H1 (cell line): ENCODE data around the gene HS3ST6. TPM values are rescaled to one million over a fixed set of nuclear protein-coding genes. Genes with fewer than 3 reads are reported as not detected.
A peak's percentile ranks its signal among the peaks of the same experiment; 100 is the strongest.

Experiments used
- CTCF ChIA-PET: fragments of 300-600 bp; sonication (Branson Sonifier 250); formaldehyde crosslinking; loops from one replicate; lab custom pipeline; 2021; ENCODE audit not compliant: partially characterized antibody; lab: Charles Lee
- POLR2A ChIA-PET: fragments of 300-600 bp; sonication (Branson Sonifier 250); formaldehyde crosslinking; loops from one replicate; lab custom pipeline; 2021; ENCODE audit warnings: inconsistent platforms; ENCODE audit not compliant: partially characterized antibody; lab: Charles Lee
- DNase-seq, 2 experiments: peaks; one replicate each; pipeline versions ENCODE4 v3.0.0 to v3.0.0-alpha.2; 2010 to 2022; ENCODE audit warnings: low spot score in 2 of 2, low read depth in 1 of 2, mixed read lengths in 1 of 2
- FAIRE-seq: peaks from 2 replicates; lab custom pipeline; 2011; peaks lifted over from hg19 to GRCh38; lab: Jason Lieb, UNC
- H2AFZ ChIP-seq: 2 replicates; pipeline ENCODE4 v1.8.1; 2012; ENCODE audit warnings: low read length, inconsistent platforms
- H2AK5ac ChIP-seq: 2 replicates; pipeline ENCODE4 v1.6.1; 2013; ENCODE audit warnings: low read depth, low read length
- H2BK120ac ChIP-seq: replicated peaks from 2 replicates; pipeline ENCODE3; 2013; ENCODE audit warnings: low read depth, low read length, inconsistent platforms
- H2BK12ac ChIP-seq: 2 replicates; pipeline ENCODE4 v1.6.1; 2013; ENCODE audit warnings: low read depth, low read length
- H2BK15ac ChIP-seq: 2 replicates; pipeline ENCODE4 v1.6.1; 2013; ENCODE audit warnings: low read length
- H2BK20ac ChIP-seq: 2 replicates; pipeline ENCODE4 v1.6.1; 2013; ENCODE audit warnings: low read length
- H2BK5ac ChIP-seq: 2 replicates; pipeline ENCODE4 v1.6.1; 2013; ENCODE audit warnings: low read depth, low read length
- H3K14ac ChIP-seq: 2 replicates; pipeline ENCODE4 v1.6.1; 2013; ENCODE audit warnings: inconsistent platforms; ENCODE audit not compliant: insufficient read length
- H3K18ac ChIP-seq: 2 replicates; pipeline ENCODE4 v1.6.1; 2013; ENCODE audit warnings: low read length; ENCODE audit errors: extremely low read depth
- H3K23ac ChIP-seq: 2 replicates; pipeline ENCODE4 v1.6.1; 2013; ENCODE audit warnings: inconsistent platforms; ENCODE audit not compliant: insufficient read length
- H3K23me2 ChIP-seq: 2 replicates; pipeline ENCODE4 v1.6.1; 2013; ENCODE audit warnings: low read depth, low read length
- H3K27ac ChIP-seq: 2 replicates; pipeline ENCODE4 v1.6.1; 2011; ENCODE audit warnings: low read depth, low read length, inconsistent platforms
- H3K27me3 ChIP-seq, 4 experiments: replicated peaks in 1 of 4; 1 replicate in 1 of 4; 2 replicates in 3 of 4; pipeline versions ENCODE4 v1.6.1 to v1.8.1; 2011 to 2013; ENCODE audit warnings: low read length in 3 of 4, mild to moderate bottlenecking in 3 of 4, inconsistent platforms in 2 of 4, mixed read lengths in 2 of 4, moderate library complexity in 1 of 4; ENCODE audit not compliant: control insufficient read depth in 3 of 4, insufficient read depth in 3 of 4; ENCODE audit errors: extremely low read depth in 1 of 4
- H3K36me3 ChIP-seq, 4 experiments: 2 replicates each; pipeline versions ENCODE4 v1.6.1 to v1.8.1; 2011 to 2013; ENCODE audit warnings: mild to moderate bottlenecking in 4 of 4, low read length in 3 of 4, moderate library complexity in 2 of 4, control low read depth in 1 of 4, inconsistent platforms in 1 of 4; ENCODE audit not compliant: insufficient read depth in 4 of 4, control insufficient read depth in 2 of 4
- H3K4ac ChIP-seq: replicated peaks from 2 replicates; pipeline ENCODE3; 2013; ENCODE audit warnings: low read length, low read depth, mixed read lengths, inconsistent platforms; ENCODE audit not compliant: insufficient read length
- H3K4me1 ChIP-seq, 4 experiments: replicated peaks in 1 of 4; 1 replicate in 1 of 4; 2 replicates in 3 of 4; pipeline versions ENCODE4 v1.6.1 to v1.8.1; 2011 to 2013; ENCODE audit warnings: low read length in 3 of 4, inconsistent platforms in 2 of 4, mixed read lengths in 1 of 4; ENCODE audit not compliant: insufficient read depth in 4 of 4, control insufficient read depth in 3 of 4
- H3K4me2 ChIP-seq, 2 experiments: 2 replicates each; pipeline versions ENCODE4 v1.6.1 to v1.8.1; 2011 to 2013; ENCODE audit warnings: low read depth in 2 of 2, low read length in 2 of 2, control low read depth in 1 of 2, inconsistent platforms in 1 of 2, mild to moderate bottlenecking in 1 of 2; ENCODE audit not compliant: insufficient read depth in 1 of 2
- H3K4me3 ChIP-seq, 4 experiments: fragments of 200-600, 300-600 bp in 1 of 4; sonication (generic), shearing (Covaris generic), sonication (Bioruptor Twin) in 1 of 4; 2 replicates each; pipeline versions ENCODE4 v1.5.1 to v1.8.1; 2011 to 2016; ENCODE audit warnings: low read length in 4 of 4, low read depth in 3 of 4, control low read depth in 2 of 4, inconsistent platforms in 2 of 4, mild to moderate bottlenecking in 2 of 4, mixed read lengths in 1 of 4, moderate library complexity in 1 of 4; ENCODE audit not compliant: insufficient read depth in 2 of 4; ENCODE audit errors: extremely low read depth in 1 of 4
- H3K56ac ChIP-seq: replicated peaks from 2 replicates; pipeline ENCODE3; 2013; ENCODE audit warnings: low read depth, mild to moderate bottlenecking, mixed read lengths, low read length, inconsistent platforms; ENCODE audit not compliant: insufficient read length
- H3K79me1 ChIP-seq: 2 replicates; pipeline ENCODE4 v1.6.1; 2013; ENCODE audit warnings: low read depth, low read length, control low read depth
- H3K79me2 ChIP-seq, 2 experiments: 2 replicates each; pipeline versions ENCODE4 v1.6.1 to v1.8.1; 2012 to 2013; ENCODE audit warnings: low read length in 2 of 2, mild to moderate bottlenecking in 2 of 2, inconsistent platforms in 1 of 2; ENCODE audit not compliant: insufficient read depth in 2 of 2, control insufficient read depth in 1 of 2
- H3K9ac ChIP-seq, 4 experiments: replicated peaks in 1 of 4; 1 replicate in 1 of 4; 2 replicates in 3 of 4; pipeline versions ENCODE4 v1.6.1 to v1.8.1; 2011 to 2013; ENCODE audit warnings: low read depth in 3 of 4, low read length in 3 of 4, control low read depth in 2 of 4, mild to moderate bottlenecking in 2 of 4, moderate library complexity in 2 of 4, inconsistent platforms in 1 of 4; ENCODE audit errors: extremely low read depth in 1 of 4
- H3K9me3 ChIP-seq, 2 experiments: 2 replicates each; pipeline versions ENCODE4 v1.6.1 to v1.8.1; 2012 to 2013; ENCODE audit warnings: mild to moderate bottlenecking in 2 of 2, moderate library complexity in 2 of 2, control low read depth in 1 of 2, inconsistent platforms in 1 of 2, low read depth in 1 of 2, low read length in 1 of 2, mixed read lengths in 1 of 2; ENCODE audit not compliant: insufficient read depth in 2 of 2
- H4K20me1 ChIP-seq, 2 experiments: replicated peaks in 1 of 2; 2 replicates each; pipeline versions ENCODE3 to v1.8.1; 2011 to 2013; ENCODE audit warnings: inconsistent platforms in 2 of 2, low read length in 2 of 2, mild to moderate bottlenecking in 1 of 2; ENCODE audit not compliant: insufficient read depth in 2 of 2, control insufficient read depth in 1 of 2
- H4K5ac ChIP-seq: 2 replicates; pipeline ENCODE4 v1.6.1; 2013; ENCODE audit warnings: low read length, low read depth, mixed read lengths, inconsistent platforms; ENCODE audit not compliant: insufficient read length
- H4K8ac ChIP-seq: 2 replicates; pipeline ENCODE4 v1.8.0; 2013; ENCODE audit warnings: mild to moderate bottlenecking, moderate library complexity, low read length, inconsistent platforms; ENCODE audit not compliant: insufficient read depth; ENCODE audit errors: extremely low read depth
- H4K91ac ChIP-seq: replicated peaks from 2 replicates; pipeline ENCODE3; 2013; ENCODE audit warnings: low read length, mixed read lengths, inconsistent platforms; ENCODE audit not compliant: insufficient read length
- CEBPB ChIP-seq: IDR thresholded peaks from 2 replicates; pipeline ENCODE4 v1.6.1; 2012; ENCODE audit warnings: low read depth, low read length
- GTF2F1 ChIP-seq: IDR thresholded peaks from 2 replicates; pipeline ENCODE4 v1.6.1; 2012; ENCODE audit warnings: low read depth, low read length, improper control_type of control experiment, borderline replicate concordance
- KDM4A ChIP-seq: IDR thresholded peaks from one replicate; pipeline ENCODE4 v1.7.1; 2012; ENCODE audit warnings: low read depth, mild to moderate bottlenecking, moderate library complexity, low read length, inconsistent platforms; ENCODE audit not compliant: severe bottlenecking
- POLR2A ChIP-seq, 2 experiments: IDR thresholded peaks; 1 replicate in 1 of 2; 2 replicates in 1 of 2; pipeline ENCODE4 v1.6.1; 2011; ENCODE audit warnings: low read depth in 2 of 2, low read length in 2 of 2, mild to moderate bottlenecking in 2 of 2; ENCODE audit errors: control extremely low read depth in 1 of 2
- RAD21 ChIP-seq, 2 experiments: IDR thresholded peaks in 1 of 2; conservative IDR thresholded peaks in 1 of 2; 2 replicates each; pipeline ENCODE4 v1.6.1; 2011; ENCODE audit warnings: low read depth in 2 of 2, low read length in 2 of 2, improper control_type of control experiment in 1 of 2, inconsistent platforms in 1 of 2, mild to moderate bottlenecking in 1 of 2, moderate library complexity in 1 of 2
- SIRT6 ChIP-seq: IDR thresholded peaks from one replicate; pipeline ENCODE4 v1.7.1; 2012; ENCODE audit warnings: low read length, inconsistent platforms
- SIX5 ChIP-seq: IDR thresholded peaks from 2 replicates; pipeline ENCODE4 v1.6.1; 2011; ENCODE audit warnings: mild to moderate bottlenecking, low read depth, low read length
- USF2 ChIP-seq: IDR thresholded peaks from 2 replicates; pipeline ENCODE4 v1.6.1; 2011; ENCODE audit warnings: low read length, improper control_type of control experiment
- WGBS, 2 experiments: shearing (Covaris generic) in 1 of 2; methylation state at CpG; one replicate each; pipeline versions ENCODE4 v1.1.6 to v1.1.7; 2013 to 2015; ENCODE audit warnings: low lambda C conversion rate in 2 of 2, mixed read lengths in 2 of 2, inconsistent platforms in 1 of 2, low coverage in 1 of 2, missing lambda C conversion rate in 1 of 2; ENCODE audit not compliant: insufficient replicate concordance in 2 of 2, insufficient coverage in 1 of 2, insufficient read length in 1 of 2; ENCODE audit errors: extremely low coverage in 1 of 2, missing lambda C conversion rate in 1 of 2; 5-methylcytosine and 5-hydroxymethylcytosine counted together
- polyA plus RNA-seq, 7 experiments: library from polyadenylated mRNA; depleted of rRNA in 3 of 7; stranded (reverse) in 5 of 7; unstranded in 2 of 7; fragments of >200 nt in 5 of 7; fragments of 200-250 nt in 2 of 7; gene quantifications; 1 replicate in 5 of 7; 2 replicates in 1 of 7; 4 replicates in 1 of 7; pipeline versions ENCODE4 v1.2.1 to v1.2.3, GENCODE V29; 2011 to 2013; ENCODE audit warnings: missing spikeins in 2 of 7, mixed read lengths in 2 of 7
- total RNA-seq: library from RNA; stranded (reverse); fragmentation: NEBNext Ultra II Directional; extraction: Animal tissue kit (Norgen Biotek cat#: 25700); gene quantifications from 2 replicates; pipeline ENCODE4 v1.2.1, GENCODE V29; 2021

Gene HS3ST6
- total and polyA plus RNA-seq, 2 of the 8 experiments (the other 6 are each of a cell fraction or from before 2014, with no cell fraction given), result 0.36 to 0.39 TPM

GRCh38 chr16:1960665-1961630 is 42.7 kb upstream of the HS3ST6 start:
- DNase-seq, result no peak
- Histone ChIP-seq H3K14ac (no peak overlapping the region), H2AFZ (no peak overlapping the region), H3K18ac (peak overlapping the region; percentile 56; the same call in 1 of the 2 replicates), H2BK12ac (0 out of 2 replicates have a peak overlapping the region, but pooled peaks have one; percentile 63), H2AK5ac (peak overlapping the region; percentile 10; the same call in 1 of the 2 replicates), H3K56ac (no peak overlapping the region), H3K27ac (0 out of 2 replicates have a peak overlapping the region, but pooled peaks have one; percentile 37), H2BK5ac (peak overlapping the region; percentile 13), H2BK120ac (no peak overlapping the region), H2BK15ac (no peak overlapping the region), H3K4me3 (peak overlapping the region; percentile 78 to 93 (median 86)), H4K5ac (no peak overlapping the region), H3K4me2 (peak overlapping the region; percentile 62 to 99), H3K4ac (no peak overlapping the region), H3K9ac (peak overlapping the region in 3 of 4 experiments; percentile 6 to 49 (median 42); a peak in 5 of 7 replicates), H3K9me3 (no peaks in the 10 kb centered on the region), H4K8ac (no peak overlapping the region), H3K23me2 (peaks cover 19% of the 10 kb centered on the region), H4K91ac (no peak overlapping the region), H3K23ac (no peak overlapping the region), H2BK20ac (no peak overlapping the region), H3K79me2 (peaks cover 10 to 37% of the 10 kb centered on the region in 2 experiments), H3K79me1 (peaks cover 10% of the 10 kb centered on the region), H3K27me3 (peaks cover 0 to 2% (median 0%) of the 10 kb centered on the region in 4 experiments; a peak in 3 of 7 replicates), H3K4me1 (peaks cover 0 to 21% (median 5%) of the 10 kb centered on the region in 4 experiments; a peak in 5 of 7 replicates), H3K36me3 (peaks cover 17 to 34% (median 28%) of the 10 kb centered on the region in 4 experiments), H4K20me1 (peaks cover 12 to 17% of the 10 kb centered on the region in 2 experiments)
- FAIRE-seq, result no peak
- 69% methylated on average over 20 of the region's 20 CpGs; no CpG with 5 or more reads in 1 of the 2 experiments for WGBS, 2 experiments
- POLR2A ChIA-PET, result interaction anchor here (0.7 to 19.8 kb wide), 31 partner anchors 8 to 1282 kb away, joined by 3 to 736 read pairs (median 4); partner anchors contain the start of genes EME2, FAHD1, GFER and HAGH
- CTCF ChIA-PET, result interaction anchor here (0.9 to 2.2 kb wide), 8 partner anchors 11 to 95 kb away, joined by 3 to 7 read pairs (median 3); partner anchors contain the start of genes NOXO1 and TBL3
- peak; percentile 7; the same call in 1 of the 2 replicates for TF ChIP-seq USF2
- TF ChIP-seq RAD21 (IDR thresholded peaks at IDR 0.05 in 1 of 2, conservative IDR thresholded peaks at IDR 0.05 in 1 of 2; ENCODE audit: low read depth in 2 of 2, low read length in 2 of 2), result no peak
- 0 out of 2 replicates have a peak, but pooled peaks have one; percentile 5 for TF ChIP-seq SIX5
- TF ChIP-seq CEBPB, result no peak
- peak; percentile 82 to 91 for TF ChIP-seq POLR2A (IDR thresholded peaks at IDR 0.05; ENCODE audit: control extremely low read depth in 1 of 2, low read depth in 2 of 2, low read length in 2 of 2)
- peak; percentile 25 for TF ChIP-seq KDM4A
- TF ChIP-seq SIRT6, result peak; percentile 61
- TF ChIP-seq GTF2F1, result no peak; the same call in 1 of the 2 replicates
